ENCODE data around the gene FUNDC1. TPM values are rescaled to one million over a fixed set of nuclear protein-coding genes. Genes with fewer than 3 reads are reported as not detected.
"Not testable (repeated sequence)": the region's sequence is repeated elsewhere in the genome, so short reads cannot be mapped to it uniquely, and the experiment has no call there.

FUNDC1 gene
- total RNA-seq (10 to 100 TPM; 20.0 to 25.8 (median 23.0) TPM), polyA plus RNA-seq (39.9 TPM)
- long read RNA-seq, donor 1, transcript FUNDC1-201 (5 exons, 1,196 nt) = major isoform, 9 of 10 reads
- long read RNA-seq, donor 1, partial matches to known transcripts = 1 of 10 reads
- long read RNA-seq, donor 1, other reads (novel, unspliced or antisense) = 0 of 10 reads
- long read RNA-seq, donor 2, transcript FUNDC1-201 (5 exons, 1,196 nt) = major isoform, 6 of 7 reads
- long read RNA-seq, donor 2, partial matches to known transcripts = 0 of 7 reads
- long read RNA-seq, donor 2, other reads (novel, unspliced or antisense) = 0 of 7 reads
- long read RNA-seq, donor 3, transcript FUNDC1-201 (5 exons, 1,196 nt) = major isoform, 8 of 9 reads
- long read RNA-seq, donor 3, partial matches to known transcripts = 1 of 9 reads
- long read RNA-seq, donor 3, other reads (novel, unspliced or antisense) = 0 of 9 reads
- long read RNA-seq, donor 4, transcript FUNDC1-201 (5 exons, 1,196 nt) = major isoform, 10 of 13 reads
- long read RNA-seq, donor 4, partial matches to known transcripts = 0 of 13 reads
- long read RNA-seq, donor 4, other reads (novel, unspliced or antisense) = 1 of 13 reads

- under 1% methylated on average over 35 of the region's 35 CpGs for WGBS
Measured at GRCh38 chrX:44542567-44543325, at the start of gene FUNDC1. FUNDC1 (minus strand) TSS chrX:44542859; CDS start chrX:44542832, 27 bp downstream.

GRCh38 chrX:44585866-44586265 is 43.2 kb upstream of the FUNDC1 start:
- Histone ChIP-seq H3K27me3 (ENCODE audit: control insufficient read depth, insufficient read depth) (no peaks in the 10 kb centered on the region), H3K4me1 (ENCODE audit: control insufficient read depth, insufficient read depth, low read length) (no peaks in the 10 kb centered on the region), H3K27ac (ENCODE audit: low read length) (no peak overlapping the region), H3K4me3 (ENCODE audit: low read length) (no peak overlapping the region), H3K9me3 (ENCODE audit: control insufficient read depth, low read length) (no peaks in the 10 kb centered on the region)
- ATAC-seq (no peak), DNase-seq (no peak)
- 90% methylated on average over 3 of the region's 3 CpGs for WGBS
- intact Hi-C loops (cut with DNase I) = no loop called here

More at GRCh38 chrX:44542567-44543325, at the start of gene FUNDC1:
- H3K4me1 ChIP-seq (ENCODE audit: control insufficient read depth, insufficient read depth, low read length) = no peaks in the 10 kb centered on the region
- H3K27me3 ChIP-seq (ENCODE audit: control insufficient read depth, insufficient read depth) = no peaks in the 10 kb centered on the region
- DNase-seq (peak; percentile 97 to 98 (median 97)), ATAC-seq (peak; percentile 100)
- intact Hi-C loops (cut with DNase I) = no loop called here
- H3K27ac ChIP-seq (ENCODE audit: low read length) = peak within 1 kb of the TSS; percentile 70
- peak within 1 kb of the TSS; percentile 97 for H3K4me3 ChIP-seq (ENCODE audit: low read length)
- no peaks in the 10 kb centered on the region for H3K9me3 ChIP-seq (ENCODE audit: control insufficient read depth, low read length)

GRCh38 chrX:44580466-44580865 is 37.8 kb upstream of the FUNDC1 start:
- 74% methylated on average over 3 of the region's 3 CpGs for WGBS
- no peaks in the 10 kb centered on the region for H3K27me3 ChIP-seq (ENCODE audit: control insufficient read depth, insufficient read depth)
- intact Hi-C loops (cut with DNase I) = no loop called here
- H3K27ac ChIP-seq (ENCODE audit: low read length) = no peak overlapping the region
- DNase-seq (no peak), ATAC-seq (no peak)
- H3K4me3 ChIP-seq (ENCODE audit: low read length) = no peak overlapping the region
- no peaks in the 10 kb centered on the region for H3K9me3 ChIP-seq (ENCODE audit: control insufficient read depth, low read length)
- H3K4me1 ChIP-seq (ENCODE audit: control insufficient read depth, insufficient read depth, low read length) = no peaks in the 10 kb centered on the region

- Histone ChIP-seq H3K27me3 (ENCODE audit: control insufficient read depth, insufficient read depth) (no peaks in the 10 kb centered on the region), H3K4me3 (ENCODE audit: low read length) (no peak overlapping the region), H3K27ac (ENCODE audit: low read length) (no peak overlapping the region), H3K9me3 (ENCODE audit: control insufficient read depth, low read length) (no peaks in the 10 kb centered on the region), H3K4me1 (ENCODE audit: control insufficient read depth, insufficient read depth, low read length) (no peaks in the 10 kb centered on the region)
- DNase-seq = no peak
- intact Hi-C loops (cut with DNase I) = no loop called here
- ATAC-seq = no peak
- WGBS = 93% methylated on average over 4 of the region's 4 CpGs
Measured at GRCh38 chrX:44572340-44572938, 29.8 kb upstream of the FUNDC1 start.

- Histone ChIP-seq H3K4me3 (ENCODE audit: low read length) (no peak overlapping the region), H3K27me3 (ENCODE audit: control insufficient read depth, insufficient read depth) (no peaks in the 10 kb centered on the region), H3K27ac (ENCODE audit: low read length) (no peak overlapping the region), H3K4me1 (ENCODE audit: control insufficient read depth, insufficient read depth, low read length) (no peaks in the 10 kb centered on the region), H3K9me3 (ENCODE audit: control insufficient read depth, low read length) (no peaks in the 10 kb centered on the region)
- DNase-seq (no peak), ATAC-seq (no peak)
- intact Hi-C loops (cut with DNase I) = no loop called here
- whole genome bisulfite sequencing = 45% methylated on average over 2 of the region's 2 CpGs
Measured at GRCh38 chrX:44570522-44570921, 27.9 kb upstream of the FUNDC1 start.

- intact Hi-C loops (cut with DNase I) = no loop called here
- Histone ChIP-seq H3K4me1 (ENCODE audit: control insufficient read depth, insufficient read depth, low read length) (no peaks in the 10 kb centered on the region), H3K27me3 (ENCODE audit: control insufficient read depth, insufficient read depth) (no peaks in the 10 kb centered on the region), H3K27ac (ENCODE audit: low read length) (no peak overlapping the region), H3K4me3 (ENCODE audit: low read length) (no peak overlapping the region), H3K9me3 (ENCODE audit: control insufficient read depth, low read length) (no peaks in the 10 kb centered on the region)
- ATAC-seq (no peak), DNase-seq (no peak)
- WGBS = 80% methylated on average over 1 of the region's 1 CpG
Measured at GRCh38 chrX:44569122-44569521, 26.5 kb upstream of the FUNDC1 start.

- no peaks in the 10 kb centered on the region for H3K27me3 ChIP-seq (ENCODE audit: control insufficient read depth, insufficient read depth)
- no peaks in the 10 kb centered on the region for H3K4me1 ChIP-seq (ENCODE audit: control insufficient read depth, insufficient read depth, low read length)
- H3K27ac ChIP-seq (ENCODE audit: low read length) = no peak overlapping the region
- DNase-seq = peak in 2 of 3 donors; percentile 42 to 50
- H3K4me3 ChIP-seq (ENCODE audit: low read length) = no peak overlapping the region
- no peak for ATAC-seq
- WGBS = 40% methylated on average over 3 of the region's 3 CpGs
- intact Hi-C loops (cut with DNase I) = no loop called here
- no peaks in the 10 kb centered on the region for H3K9me3 ChIP-seq (ENCODE audit: control insufficient read depth, low read length)
Measured at GRCh38 chrX:44568196-44568595, 25.5 kb upstream of the FUNDC1 start.

GRCh38 chrX:44561896-44562295 is 19.2 kb upstream of the FUNDC1 start:
- DNase-seq; H3K27ac ChIP-seq (ENCODE audit: low read length); intact Hi-C loops (cut with DNase I); H3K27me3 ChIP-seq (ENCODE audit: control insufficient read depth, insufficient read depth); ATAC-seq; H3K9me3 ChIP-seq (ENCODE audit: control insufficient read depth, low read length); H3K4me1 ChIP-seq (ENCODE audit: control insufficient read depth, insufficient read depth, low read length); H3K4me3 ChIP-seq (ENCODE audit: low read length): not testable (repeated sequence)
- WGBS = 76% methylated on average over 6 of the region's 6 CpGs

- intact Hi-C loops (cut with DNase I) = no loop called here
- no peaks in the 10 kb centered on the region for H3K4me1 ChIP-seq (ENCODE audit: control insufficient read depth, insufficient read depth, low read length)
- H3K4me3 ChIP-seq (ENCODE audit: low read length) = no peak overlapping the region
- no peaks in the 10 kb centered on the region for H3K9me3 ChIP-seq (ENCODE audit: control insufficient read depth, low read length)
- ATAC-seq (no peak), DNase-seq (no peak)
- H3K27me3 ChIP-seq (ENCODE audit: control insufficient read depth, insufficient read depth) = no peaks in the 10 kb centered on the region
- 90% methylated on average over 5 of the region's 5 CpGs for WGBS
- no peak overlapping the region for H3K27ac ChIP-seq (ENCODE audit: low read length)
Measured at GRCh38 chrX:44550563-44550962, 7.9 kb upstream of the FUNDC1 start.

GRCh38 chrX:44545454-44545853 is 2.8 kb upstream of the FUNDC1 start:
- H3K27ac ChIP-seq (ENCODE audit: low read length); DNase-seq; intact Hi-C loops (cut with DNase I); H3K27me3 ChIP-seq (ENCODE audit: control insufficient read depth, insufficient read depth); H3K9me3 ChIP-seq (ENCODE audit: control insufficient read depth, low read length); ATAC-seq; H3K4me3 ChIP-seq (ENCODE audit: low read length); H3K4me1 ChIP-seq (ENCODE audit: control insufficient read depth, insufficient read depth, low read length): not testable (repeated sequence)
- WGBS = 52% methylated on average over 5 of the region's 5 CpGs

GRCh38 chrX:44544036-44544435 is 1.4 kb upstream of the FUNDC1 start:
- H3K27ac ChIP-seq (ENCODE audit: low read length) = no peak overlapping the region
- H3K27me3 ChIP-seq (ENCODE audit: control insufficient read depth, insufficient read depth) = no peaks in the 10 kb centered on the region
- 96% methylated on average over 6 of the region's 6 CpGs for WGBS
- DNase-seq = no peak
- intact Hi-C loops (cut with DNase I) = no loop called here
- no peak overlapping the region for H3K4me3 ChIP-seq (ENCODE audit: low read length)
- ATAC-seq = no peak
- H3K9me3 ChIP-seq (ENCODE audit: control insufficient read depth, low read length) = no peaks in the 10 kb centered on the region
- no peaks in the 10 kb centered on the region for H3K4me1 ChIP-seq (ENCODE audit: control insufficient read depth, insufficient read depth, low read length)
